GM12875 (cell line): Measurements from ENCODE around the gene CORO1C.

ENCODE experiments used
- H3K4me3 ChIP-seq: one replicate; pipeline ENCODE4 v1.5.1; 2011; ENCODE audit warnings: low read depth, low read length, control low read depth
- TF ChIP-seq, protein P1 (sequence below): IDR thresholded peaks from 2 replicates; pipeline ENCODE4 v1.5.1; 2011; ENCODE audit warnings: low read depth, mild to moderate bottlenecking, control low read depth, inconsistent platforms, low read length, moderate library complexity, borderline replicate concordance; ENCODE audit not compliant: insufficient read depth

CORO1C gene

DNA sequence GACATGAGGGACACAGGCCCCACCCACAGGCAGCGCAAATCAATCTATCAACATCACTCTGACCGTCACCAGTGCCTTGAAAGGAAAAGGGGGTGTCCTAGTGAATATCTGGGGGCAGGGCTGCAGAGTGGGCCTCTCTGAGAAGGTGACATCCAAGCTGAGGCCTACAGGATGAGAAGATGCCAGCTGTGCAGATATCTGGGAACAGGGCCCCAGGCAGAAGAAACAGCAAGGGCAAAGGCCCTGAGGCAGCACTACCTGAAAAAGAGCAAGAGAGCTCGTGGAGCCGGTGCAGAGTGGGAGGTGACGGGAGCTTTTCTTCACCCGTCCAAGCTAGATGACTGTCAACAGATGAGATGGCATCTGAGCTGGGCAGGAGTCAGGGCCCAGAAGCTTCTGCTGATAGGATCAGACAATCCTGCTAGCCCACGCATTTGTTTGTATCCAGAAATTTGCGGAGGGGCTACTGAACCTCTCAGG is 120.9 kb downstream of the CORO1C start:
- H3K4me3 ChIP-seq: no peak overlapping the region
- TF ChIP-seq, protein P1, sequence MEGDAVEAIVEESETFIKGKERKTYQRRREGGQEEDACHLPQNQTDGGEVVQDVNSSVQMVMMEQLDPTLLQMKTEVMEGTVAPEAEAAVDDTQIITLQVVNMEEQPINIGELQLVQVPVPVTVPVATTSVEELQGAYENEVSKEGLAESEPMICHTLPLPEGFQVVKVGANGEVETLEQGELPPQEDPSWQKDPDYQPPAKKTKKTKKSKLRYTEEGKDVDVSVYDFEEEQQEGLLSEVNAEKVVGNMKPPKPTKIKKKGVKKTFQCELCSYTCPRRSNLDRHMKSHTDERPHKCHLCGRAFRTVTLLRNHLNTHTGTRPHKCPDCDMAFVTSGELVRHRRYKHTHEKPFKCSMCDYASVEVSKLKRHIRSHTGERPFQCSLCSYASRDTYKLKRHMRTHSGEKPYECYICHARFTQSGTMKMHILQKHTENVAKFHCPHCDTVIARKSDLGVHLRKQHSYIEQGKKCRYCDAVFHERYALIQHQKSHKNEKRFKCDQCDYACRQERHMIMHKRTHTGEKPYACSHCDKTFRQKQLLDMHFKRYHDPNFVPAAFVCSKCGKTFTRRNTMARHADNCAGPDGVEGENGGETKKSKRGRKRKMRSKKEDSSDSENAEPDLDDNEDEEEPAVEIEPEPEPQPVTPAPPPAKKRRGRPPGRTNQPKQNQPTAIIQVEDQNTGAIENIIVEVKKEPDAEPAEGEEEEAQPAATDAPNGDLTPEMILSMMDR: no peak

DNA sequence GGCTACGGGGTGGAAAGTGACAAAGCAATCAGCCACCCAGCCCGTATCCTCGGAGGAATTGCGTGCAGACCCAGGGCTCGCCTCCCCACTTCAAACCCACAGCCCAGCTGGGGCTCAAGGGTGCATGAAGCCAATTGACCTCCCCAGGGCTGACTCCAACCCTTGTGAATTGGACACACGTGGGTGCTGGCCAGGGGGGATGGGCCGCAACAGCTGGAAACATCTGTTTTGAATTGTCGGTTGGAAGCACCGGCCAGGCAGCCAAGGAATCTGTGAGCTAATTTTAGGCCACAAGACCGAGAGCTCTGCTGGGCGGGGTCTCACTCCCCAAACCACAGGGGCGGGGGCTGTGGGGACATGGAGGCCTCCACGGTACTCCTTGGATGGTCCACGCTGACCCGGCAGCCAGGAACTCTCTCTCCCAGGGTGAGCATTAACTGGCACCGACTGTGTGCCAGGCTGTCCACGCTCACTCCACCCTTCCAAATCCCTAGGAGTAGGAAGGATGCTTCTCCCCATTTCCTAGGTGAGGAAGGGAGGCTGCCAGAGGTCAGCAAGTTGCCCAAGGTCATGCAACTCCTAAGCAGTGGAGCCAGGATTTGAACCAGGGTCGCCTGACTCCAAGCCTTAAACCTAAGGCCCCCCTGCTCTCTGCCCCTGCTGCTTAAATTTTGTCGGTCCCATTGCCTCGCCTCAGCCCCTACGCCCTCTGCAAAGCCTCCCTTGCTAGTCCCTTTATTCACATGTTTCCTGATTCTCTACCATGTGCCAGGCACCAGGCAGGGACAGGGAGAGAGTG is 121.6 kb downstream of the CORO1C start:
- TF ChIP-seq, protein P1: no peak

DNA sequence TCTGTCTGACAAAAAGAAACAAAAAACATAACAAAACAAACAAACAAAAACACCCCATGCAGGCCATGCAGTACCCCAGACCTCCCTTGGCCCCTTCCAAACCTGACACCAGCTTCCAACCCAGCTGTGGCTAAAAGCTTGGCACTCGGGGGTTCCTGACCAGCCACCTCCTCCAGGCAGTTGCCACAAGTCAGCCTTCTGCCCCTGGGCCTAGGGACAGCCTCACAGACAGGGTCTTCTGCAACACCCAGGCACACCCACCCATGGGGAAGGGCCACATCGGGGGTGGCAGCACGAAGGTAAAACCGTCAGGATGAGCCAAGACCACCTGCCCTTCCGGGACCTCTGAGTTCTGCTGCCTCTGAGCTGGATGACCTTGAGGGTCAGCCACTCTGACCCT is 122.7 kb downstream of the CORO1C start:
- no peak overlapping the region for H3K4me3 ChIP-seq
- TF ChIP-seq, protein P1: no peak

More for the DNA sequence above, 121.6 kb downstream of the CORO1C start:
- H3K4me3 ChIP-seq: no peak overlapping the region

DNA sequence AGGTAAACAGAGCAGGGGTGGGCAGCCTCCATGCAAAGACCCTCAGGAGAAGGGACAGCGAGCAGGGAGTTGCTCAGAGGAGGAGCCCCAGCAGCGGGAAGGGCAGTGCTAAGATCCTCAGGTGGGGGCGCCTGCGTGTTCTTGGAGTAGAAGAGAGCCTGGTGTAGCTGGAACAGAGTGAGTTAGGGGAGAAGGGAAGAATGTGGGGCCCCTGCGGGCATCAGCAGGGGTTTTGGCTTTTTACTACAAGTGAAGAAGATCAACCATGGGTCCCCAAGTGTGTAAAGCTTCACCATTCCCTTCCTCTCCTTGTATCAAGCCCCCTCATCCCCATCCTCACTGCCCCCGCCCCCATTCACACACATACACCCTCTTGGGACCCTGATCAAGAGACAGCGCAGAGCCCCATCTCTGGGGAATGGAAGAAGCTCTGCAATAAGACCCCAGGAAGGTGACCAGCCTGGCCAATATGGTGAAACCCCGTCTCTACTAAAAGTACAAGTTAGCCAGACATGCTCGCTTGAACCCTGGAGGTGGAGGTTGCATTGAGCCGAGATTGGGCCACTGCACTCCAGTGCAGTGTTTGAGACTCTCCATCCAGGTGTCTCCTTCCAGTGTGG is 123.2 kb downstream of the CORO1C start:
- TF ChIP-seq, protein P1: no peak
- H3K4me3 ChIP-seq: no peak overlapping the region

DNA sequence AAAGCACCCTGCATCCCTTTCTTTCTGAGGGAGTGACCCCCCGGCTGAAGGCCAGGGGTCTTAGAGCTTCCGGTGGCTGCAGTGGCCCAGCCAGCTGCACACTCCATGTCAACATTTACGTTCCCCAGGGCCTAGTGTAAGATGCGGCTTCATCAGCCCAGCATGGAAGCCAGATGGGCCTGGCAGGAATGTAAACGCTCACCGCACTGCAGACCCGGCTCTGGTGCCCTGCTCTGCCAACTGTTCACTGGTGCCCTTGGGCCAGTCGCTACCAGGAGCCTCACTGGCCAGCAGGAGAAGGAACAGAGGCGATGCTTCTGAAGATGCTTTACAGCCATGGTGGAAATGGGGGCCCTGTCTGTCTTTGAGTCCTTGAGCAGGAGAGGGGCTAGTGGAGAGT is 124.8 kb downstream of the CORO1C start:
- TF ChIP-seq, protein P1: no peak
- H3K4me3 ChIP-seq: no peak overlapping the region

DNA sequence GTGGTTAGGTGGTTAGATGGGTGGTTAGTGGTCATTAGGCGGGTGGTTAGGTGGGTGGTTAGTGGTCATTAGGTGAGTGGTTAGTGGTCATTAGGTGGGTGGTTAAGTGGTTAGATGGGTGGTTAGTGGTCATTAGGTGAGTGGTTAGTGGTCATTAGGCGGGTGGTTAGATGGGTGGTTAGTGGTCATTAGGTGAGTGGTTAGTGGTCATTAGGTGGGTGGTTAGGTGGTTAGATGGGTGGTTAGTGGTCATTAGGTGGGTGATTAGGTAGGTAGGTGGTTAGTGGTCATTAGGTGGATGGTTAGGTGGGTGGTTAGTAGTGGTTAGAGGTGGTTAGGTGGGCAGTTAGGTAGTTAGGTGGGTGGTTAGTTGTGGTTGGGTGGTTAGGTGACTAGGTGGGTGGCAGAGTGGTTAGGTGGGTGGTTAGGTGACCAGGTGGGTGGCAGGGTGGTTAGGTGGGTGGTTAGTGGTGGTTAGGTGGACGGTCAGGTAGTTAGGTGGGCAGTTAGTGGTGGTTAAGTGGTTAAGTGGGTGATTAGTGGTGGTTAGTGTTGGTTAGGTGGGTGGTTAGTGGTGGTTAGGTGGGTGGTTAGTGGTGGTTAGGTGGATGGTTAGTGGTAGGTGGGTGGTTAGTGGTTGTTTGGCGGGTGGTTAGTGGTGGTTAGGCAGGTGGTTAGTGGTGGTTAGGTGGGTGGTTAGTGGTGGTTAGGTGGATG is 125.5 kb downstream of the CORO1C start:
- TF ChIP-seq, protein P1: no peak
- H3K4me3 ChIP-seq: no peak overlapping the region
